DOHH2 (cell line): Measurements from ENCODE around the gene ZNF527.

Experiments
- CTCF ChIP-seq: fragments of 200-600 bp; sonication (generic); IDR thresholded peaks from one replicate; pipeline ENCODE4 v1.5.1; 2014; ENCODE audit warnings: antibody characterized with exemption, mild to moderate bottlenecking, low read depth, low read length; ENCODE audit not compliant: poor library complexity, severe bottlenecking
- EZH2phosphoT487 ChIP-seq: fragments of 200-600 bp; sonication (generic); IDR thresholded peaks from 2 replicates; pipeline ENCODE4 v1.6.1; 2017; ENCODE audit warnings: borderline replicate concordance, mild to moderate bottlenecking, antibody characterized with exemption, low read length, moderate library complexity, mixed read lengths

- no peak for TF ChIP-seq CTCF
- no peak for TF ChIP-seq EZH2phosphoT487
These were observed 15.0 kb upstream of the ZNF527 start for GRCh38 chr19:37355901-37356300.
